Right lung (tissue), 5 donors: Measurements from ENCODE around the gene EFNA3. TPM values are rescaled to one million over a fixed set of nuclear protein-coding genes. Genes with fewer than 3 reads are reported as not detected.
A peak's percentile ranks its signal among the peaks of the same experiment; 100 is the strongest.
"Not testable (repeated sequence)": the region's sequence is repeated elsewhere in the genome, so short reads cannot be mapped to it uniquely, and the experiment has no call there.

ENCODE experiments used
- DNase-seq, 2 donors: peaks; one replicate each; pipeline ENCODE4 v3.0.0-alpha.2; 2013
- polyA plus RNA-seq, 5 donors: library from polyadenylated mRNA; unstranded; fragments of 120-200 nt; gene quantifications; one replicate each; pipeline versions ENCODE4 v1.2.1 to v1.2.3, GENCODE V29; 2013; ENCODE audit warnings: inconsistent platforms in 1 of 5, low replicate concordance in 1 of 5; ENCODE audit not compliant: insufficient read length in 5 of 5, insufficient read depth in 1 of 5

The EFNA3 gene
- polyA plus RNA-seq, 5 donors, result 2.9 to 5.6 (median 4.3) TPM

DNA sequence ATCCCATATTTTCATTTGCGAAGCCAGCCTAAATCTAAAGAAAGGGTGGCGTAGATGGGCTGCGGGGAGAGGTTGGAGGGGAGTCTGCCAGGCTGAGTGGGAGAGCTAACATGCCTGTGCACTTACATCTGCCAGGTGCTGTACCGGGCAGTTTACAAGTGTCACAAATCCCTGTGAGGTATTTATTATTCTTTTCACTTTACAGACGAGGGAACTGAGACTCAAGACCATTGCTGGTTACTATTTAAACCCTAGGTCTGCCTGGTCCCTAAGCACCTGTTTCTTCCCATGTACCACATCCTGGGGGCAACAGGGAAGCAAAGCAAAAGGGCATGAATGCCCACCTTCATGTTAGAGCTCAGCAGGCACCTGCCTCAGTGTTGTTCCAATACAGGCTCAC lies 29.7 kb downstream of the EFNA3 start:
- DNase-seq, result no peak

DNA sequence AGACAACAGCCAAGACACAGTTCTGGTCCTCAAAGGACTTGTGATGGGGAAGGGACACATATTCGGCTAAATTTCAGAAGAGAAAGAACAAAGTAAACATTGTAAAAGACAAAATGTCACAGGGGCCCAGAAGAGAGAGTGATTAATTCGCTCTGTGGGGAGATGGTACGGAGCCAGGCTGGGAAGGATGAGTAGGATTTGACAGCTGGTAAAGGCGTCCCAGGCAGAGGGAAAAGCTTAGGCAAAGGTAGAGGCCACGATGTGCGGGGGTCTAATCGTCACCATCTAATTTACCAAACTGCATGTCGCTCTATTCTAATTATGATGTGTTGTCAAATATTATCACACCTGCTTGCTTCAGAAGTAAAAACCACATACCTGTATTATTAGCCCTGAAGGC lies 31.7 kb downstream of the EFNA3 start:
- DNase-seq, result no peak

GRCh38 chr1:155110826-155111225 lies 32.2 kb downstream of the EFNA3 start:
- no peak for DNase-seq

- DNase-seq, result no peak
Observed at GRCh38 chr1:155113450-155113980, 34.9 kb downstream of the EFNA3 start.

DNA sequence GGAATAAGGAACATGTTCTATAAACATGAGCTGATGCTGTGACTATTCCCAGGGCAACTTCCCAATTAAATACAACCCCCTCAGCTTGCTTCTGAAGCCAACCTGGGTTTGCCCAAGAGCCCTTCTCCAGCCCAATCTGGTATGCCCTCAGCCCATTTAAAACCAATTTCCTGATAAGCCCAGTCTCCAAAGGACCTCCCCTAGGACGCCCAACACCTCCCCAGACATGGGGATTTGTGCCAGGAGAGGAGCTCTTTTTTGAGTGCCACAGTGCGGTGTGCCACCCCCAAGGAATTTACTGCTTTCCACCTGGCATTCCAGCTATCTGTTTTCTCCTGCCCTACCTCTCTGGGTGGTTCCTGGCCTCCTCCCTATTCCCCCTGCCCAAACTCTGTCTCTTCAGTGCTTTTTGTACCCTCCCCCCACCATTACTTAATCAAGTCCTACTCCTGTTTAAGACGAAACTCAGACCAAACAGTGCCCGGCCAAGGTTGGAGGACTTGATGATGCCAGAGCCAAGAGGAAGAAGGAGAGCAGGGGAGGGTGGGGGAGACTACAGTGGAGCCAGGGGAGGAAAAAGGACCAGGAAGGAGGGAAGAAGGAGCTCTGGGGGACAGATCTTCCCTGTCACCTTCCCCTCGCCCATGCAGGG lies 37.6 kb downstream of the EFNA3 start:
- DNase-seq, result no peak

DNA sequence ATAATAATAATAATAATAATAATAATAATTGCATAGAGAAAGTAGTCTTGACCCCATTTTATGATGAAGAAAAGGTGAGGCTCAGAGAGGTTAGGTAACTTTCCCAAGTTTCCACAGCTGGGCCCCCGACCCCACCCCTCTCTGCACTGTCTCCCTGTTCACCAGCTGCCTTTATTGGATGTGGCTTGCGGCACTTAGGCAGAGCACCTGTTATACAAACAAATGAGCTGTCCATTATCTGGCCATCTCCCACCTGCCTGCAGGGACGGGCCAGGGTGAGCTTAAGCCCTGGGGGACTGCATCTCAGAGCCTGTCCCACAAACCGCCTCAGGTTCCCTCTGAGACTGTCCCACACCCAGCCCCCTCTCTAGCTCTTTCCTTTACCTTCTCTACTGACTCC lies 39.0 kb downstream of the EFNA3 start:
- no peak for DNase-seq

DNA sequence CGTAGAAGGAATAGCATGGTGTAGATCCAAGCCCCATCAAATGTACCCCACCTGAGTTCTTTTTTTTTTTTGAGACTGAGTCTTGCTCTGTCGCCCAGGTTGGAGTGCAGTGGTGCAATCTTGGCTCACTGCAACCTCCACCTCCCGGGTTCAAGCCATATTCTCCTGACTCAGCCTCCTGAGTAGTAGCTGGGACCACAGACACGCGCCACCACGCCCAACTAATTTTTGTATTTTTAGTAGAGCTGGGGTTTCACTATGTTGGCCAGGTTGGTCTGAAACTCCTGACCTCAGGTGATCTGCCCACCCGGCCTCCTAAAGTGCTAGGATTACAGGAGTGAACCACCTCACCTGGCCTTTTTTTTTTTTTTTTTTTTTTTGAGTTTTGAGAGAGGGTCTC lies 39.5 kb downstream of the EFNA3 start:
- DNase-seq, result not testable (repeated sequence)

- no peak for DNase-seq
Observed at GRCh38 chr1:155120253-155120652, 41.6 kb downstream of the EFNA3 start.

DNA sequence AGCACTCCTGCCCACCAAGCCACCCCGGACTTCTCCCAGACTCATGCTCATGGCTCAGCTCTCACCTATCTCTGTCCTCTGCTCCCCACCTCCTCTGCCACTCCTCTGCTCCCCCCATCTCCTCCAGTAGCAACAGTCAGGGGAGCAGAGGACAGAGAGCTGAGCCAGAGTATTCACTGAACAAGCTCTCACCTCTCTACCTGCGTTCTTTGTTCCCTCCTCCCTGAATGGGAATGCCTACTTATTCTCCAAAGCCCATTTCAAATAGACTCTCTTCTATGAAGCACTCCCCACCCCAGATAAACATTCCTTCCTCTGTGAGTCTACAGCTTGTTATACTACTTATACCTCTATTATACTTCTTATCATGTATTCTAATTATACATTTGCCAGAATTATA lies 42.6 kb downstream of the EFNA3 start:
- no peak for DNase-seq

GRCh38 chr1:155122308-155122707 lies 43.7 kb downstream of the EFNA3 start:
- no peak for DNase-seq

GRCh38 chr1:155123801-155124200 lies 45.2 kb downstream of the EFNA3 start:
- DNase-seq, result no peak

- DNase-seq, result no peak
Observed at GRCh38 chr1:155124503-155125463, 46.1 kb downstream of the EFNA3 start.

DNA sequence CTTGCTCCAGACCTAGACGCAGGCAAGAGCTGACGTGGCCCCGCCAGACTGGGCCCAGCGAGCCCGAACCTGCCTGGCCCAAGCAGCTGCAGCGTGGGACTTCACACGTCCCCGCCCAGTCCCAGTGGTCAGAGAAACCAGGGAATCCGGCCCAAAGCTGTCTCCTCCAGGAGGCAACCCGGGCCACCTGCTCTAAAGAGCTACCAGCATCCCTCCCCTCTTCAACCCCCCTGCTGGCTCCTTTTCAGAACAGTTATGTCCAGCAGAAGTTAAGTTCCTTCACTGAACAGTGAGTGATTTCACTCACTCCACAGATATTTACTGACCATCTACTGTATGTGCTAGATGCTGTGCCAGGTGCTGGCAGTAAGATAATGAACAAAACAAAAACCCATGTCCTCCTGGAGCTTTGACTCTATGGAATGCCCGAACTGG lies 46.9 kb downstream of the EFNA3 start:
- DNase-seq, result no peak

DNA sequence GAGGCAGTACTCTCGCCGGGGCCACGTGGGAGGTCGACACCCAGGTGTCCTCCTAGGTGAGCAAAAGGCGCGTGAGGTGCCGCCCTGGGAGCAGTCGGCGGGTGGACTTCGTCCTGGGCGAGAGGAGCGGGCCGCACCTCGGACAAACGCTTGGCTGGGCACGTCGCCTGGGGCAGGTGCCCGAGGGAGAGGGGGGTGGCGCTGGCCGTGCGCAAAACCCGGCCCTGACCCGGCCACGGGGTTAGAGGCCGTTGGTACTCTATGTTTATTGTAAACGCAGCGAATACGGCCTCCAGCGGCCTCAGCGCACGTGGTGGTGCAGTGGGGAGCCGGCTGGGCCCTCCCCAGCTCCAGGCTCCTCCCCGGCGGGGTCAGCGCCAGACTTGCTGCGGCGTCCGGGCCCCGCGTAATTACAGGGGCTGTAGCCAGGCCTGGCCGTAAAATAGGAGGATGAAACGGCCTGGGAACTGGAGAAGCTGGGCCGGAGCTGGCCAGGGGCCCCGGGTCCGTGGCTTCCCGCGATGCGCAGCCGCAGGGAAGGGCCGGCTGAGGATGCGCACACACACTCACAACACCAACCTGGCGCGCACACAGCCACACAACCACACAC lies 47.4 kb downstream of the EFNA3 start:
- DNase-seq, result peak; percentile 45

- DNase-seq, result peak; percentile 44 to 55
Observed at GRCh38 chr1:155126556-155127104, 48.0 kb downstream of the EFNA3 start.

DNA sequence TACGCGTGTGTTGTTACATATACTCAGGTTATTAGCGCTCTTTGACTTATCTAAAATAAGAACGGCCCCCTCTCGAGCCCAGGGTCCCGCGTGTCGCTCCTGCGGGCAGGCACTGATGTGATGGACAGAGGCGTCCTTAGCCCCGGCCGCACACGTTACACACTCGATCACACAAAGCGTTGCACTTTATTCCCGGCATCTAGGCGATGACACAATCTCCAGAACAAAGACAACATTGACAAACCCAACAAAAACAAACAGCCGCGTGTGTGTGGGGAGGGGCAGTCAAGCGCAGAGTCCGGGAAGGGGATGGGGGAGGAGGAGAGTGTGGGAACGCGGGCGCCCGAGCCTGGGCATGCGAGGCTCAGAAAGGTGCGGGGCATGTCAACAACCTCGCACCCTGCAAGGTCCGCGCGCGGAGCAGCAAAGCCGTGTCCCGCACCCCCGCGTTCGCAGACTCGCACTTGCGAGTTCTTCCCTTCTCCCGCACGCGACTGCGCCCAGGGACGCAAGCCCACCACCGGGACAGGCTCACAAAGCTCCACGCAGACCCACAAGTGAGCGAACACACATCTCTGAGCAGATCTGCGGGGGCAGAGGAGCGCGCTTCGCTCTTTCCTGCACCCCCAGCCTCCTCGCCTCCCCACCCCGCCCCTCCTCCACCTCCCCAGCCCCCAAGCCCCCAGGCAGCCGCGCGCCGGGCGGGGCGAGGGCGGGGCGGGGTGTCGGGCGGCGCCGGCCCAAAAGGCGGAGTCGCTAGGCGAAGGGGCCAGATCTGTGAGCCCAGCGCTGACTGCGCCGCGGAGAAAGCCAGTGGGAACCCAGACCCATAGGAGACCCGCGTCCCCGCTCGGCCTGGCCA lies 48.7 kb downstream of the EFNA3 start, which contains the start of gene EFNA1:
TSS of gene EFNA1 (plus strand) at position 772 of the 862 bp plus-strand sequence. CDS start 102 bp downstream, outside the sequence.
- peak; percentile 54 to 56 for DNase-seq

GRCh38 chr1:155127967-155128754 lies 49.5 kb downstream of the EFNA3 start:
- DNase-seq, result no peak

DNA sequence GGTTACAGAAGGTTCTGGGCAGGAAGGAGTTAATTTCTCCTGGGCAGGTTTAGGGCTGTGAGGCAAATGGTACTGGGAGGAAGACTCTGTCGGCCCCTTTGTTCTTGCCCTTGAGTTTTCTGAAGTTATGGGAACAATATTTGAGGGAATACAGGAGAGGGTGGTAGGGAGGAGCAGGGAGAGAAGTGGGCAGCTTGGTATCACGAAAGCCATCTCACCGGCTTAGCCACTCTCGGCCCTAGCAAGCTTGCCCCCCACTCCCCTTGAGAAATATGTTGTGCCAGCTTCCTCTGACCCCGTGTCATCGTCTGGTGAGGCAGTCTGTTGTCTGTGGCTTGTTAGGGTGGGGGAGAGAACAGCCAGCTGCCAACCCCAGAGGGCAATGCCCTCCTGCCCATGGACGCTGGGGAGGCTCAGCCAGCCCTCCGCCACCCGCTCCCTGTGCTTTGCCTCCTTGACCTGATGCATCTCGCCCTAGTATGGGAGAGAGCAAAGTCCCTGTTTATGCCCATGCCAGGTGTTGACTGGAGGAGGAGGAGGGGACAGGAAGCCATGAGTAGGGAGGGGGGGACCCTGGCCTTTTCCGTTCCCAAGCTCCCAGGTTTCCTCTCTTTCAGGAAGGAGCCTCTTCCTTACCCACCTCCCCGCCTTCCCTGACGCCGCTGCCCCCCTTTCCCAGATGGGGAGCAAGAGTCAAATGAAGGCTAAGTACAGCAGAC lies 50.3 kb downstream of the EFNA3 start:
- peak; percentile 30 to 33 for DNase-seq
